HG02870 (cell line): ENCODE results near the gene BCAS1.

Source experiments
- ATAC-seq: cut with Tn5 transposase; IDR thresholded peaks from one replicate; pipeline ENCODE4 v1.9.1; 2021; ENCODE audit warnings: mild to moderate bottlenecking, moderate library complexity; ENCODE audit not compliant: unreplicated experiment

The BCAS1 gene

DNA sequence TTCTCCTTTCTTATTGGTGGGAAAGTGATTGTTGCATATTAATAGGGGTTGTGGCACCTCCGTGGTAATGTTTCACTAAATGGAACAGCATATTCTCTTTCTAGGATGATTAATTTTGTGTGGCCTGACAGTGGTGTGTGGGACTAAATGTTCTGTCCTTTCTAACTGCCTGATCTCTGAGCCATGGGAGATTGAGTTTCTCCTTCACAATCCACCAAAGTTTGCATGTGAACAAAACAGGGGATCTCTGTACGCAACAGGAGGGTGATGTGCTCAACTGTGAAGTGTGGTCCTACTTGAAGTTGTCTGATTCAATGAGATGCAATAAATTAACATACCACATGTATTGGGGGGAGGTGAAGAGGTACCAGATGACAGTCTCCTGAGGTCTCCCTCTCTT is 19.3 kb downstream of the BCAS1 start:
- no peak for ATAC-seq

DNA sequence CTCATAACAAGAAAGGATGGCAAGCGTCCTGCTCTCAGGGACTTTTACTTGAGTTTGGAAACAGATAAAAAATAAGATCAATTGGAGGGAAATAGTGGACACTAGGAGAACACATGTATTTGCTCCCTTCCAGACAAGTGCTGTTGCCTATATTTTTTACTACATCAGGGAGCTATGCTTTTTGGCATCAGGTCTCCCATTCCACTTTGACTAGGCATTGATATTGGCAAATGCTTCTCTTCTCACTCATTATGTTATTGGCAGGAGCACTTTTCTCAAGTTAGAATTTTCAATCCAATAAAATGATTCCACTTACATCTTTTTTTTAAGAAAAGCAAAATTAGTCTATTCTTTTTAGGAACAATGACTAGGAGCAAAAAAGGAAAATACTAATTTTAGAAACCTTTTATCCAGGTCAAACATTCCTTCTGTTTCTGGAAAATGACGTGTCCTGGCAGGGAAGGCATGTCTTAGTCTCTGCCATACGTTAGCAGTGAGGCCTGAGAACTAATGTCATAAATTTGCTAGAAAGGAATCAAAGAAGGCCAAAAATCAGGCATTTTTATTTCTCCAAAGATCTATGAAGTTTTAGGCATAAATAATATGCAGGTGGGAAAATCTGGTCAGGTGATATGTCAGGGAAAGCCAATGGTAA is 21.4 kb downstream of the BCAS1 start:
- no peak for ATAC-seq

DNA sequence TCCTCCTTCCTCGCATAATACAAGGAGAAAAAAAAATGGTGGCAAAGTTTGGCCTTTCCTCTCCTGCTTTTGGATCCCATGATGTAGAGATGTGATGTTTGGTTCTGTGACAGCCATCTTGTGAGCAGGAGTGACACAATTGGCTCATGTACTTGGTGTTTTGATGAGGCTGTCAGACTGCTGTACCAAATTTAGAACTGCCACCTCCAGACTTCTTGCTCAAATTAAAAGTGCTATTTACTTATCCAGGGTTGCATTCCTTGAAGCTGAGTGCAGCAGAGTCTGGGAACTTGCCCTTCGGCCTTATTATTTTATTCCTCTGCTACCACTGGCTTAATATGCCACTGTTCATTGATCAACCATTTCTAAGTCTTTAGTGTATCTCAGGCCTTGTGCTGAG is 21.9 kb downstream of the BCAS1 start:
- ATAC-seq, result no peak

DNA sequence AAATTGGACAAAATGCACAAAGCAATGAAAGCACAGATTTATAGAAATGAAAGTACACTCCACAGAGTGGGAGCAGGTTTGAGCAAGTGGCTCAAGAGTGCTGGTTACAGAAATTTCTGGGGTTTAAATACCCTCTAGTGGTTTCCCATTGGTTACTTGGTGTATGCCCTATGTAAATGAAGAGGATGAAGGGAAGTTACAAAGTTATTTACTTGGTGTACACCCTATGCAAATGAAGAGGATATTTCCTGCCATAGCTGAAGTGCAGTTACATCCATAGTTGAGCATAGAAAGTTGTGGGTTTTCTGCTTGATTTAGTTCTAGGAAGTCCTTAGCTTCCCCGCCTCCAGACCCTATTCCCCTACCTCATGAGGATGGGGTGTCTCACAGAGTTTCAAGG is 22.7 kb downstream of the BCAS1 start:
- no peak for ATAC-seq

DNA sequence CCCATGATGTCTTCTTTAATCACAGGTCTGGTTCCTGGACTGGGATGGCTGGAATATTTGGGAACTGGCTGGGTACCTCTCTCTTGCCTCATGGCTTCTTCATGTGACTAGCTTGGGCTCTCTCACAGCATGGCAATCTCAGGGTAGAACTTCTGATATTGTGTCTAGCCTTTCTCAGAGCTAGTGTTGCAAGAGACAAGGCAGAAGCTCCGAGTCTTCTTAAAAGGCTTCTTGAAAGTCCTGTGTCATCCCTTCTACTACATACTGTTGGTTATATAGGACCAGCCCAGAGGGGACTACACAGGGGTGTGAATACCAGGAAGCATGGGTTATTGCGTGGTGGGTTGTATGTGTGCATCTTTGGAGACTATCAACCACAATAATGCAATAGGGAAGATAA is 23.3 kb downstream of the BCAS1 start:
- ATAC-seq, result no peak

DNA sequence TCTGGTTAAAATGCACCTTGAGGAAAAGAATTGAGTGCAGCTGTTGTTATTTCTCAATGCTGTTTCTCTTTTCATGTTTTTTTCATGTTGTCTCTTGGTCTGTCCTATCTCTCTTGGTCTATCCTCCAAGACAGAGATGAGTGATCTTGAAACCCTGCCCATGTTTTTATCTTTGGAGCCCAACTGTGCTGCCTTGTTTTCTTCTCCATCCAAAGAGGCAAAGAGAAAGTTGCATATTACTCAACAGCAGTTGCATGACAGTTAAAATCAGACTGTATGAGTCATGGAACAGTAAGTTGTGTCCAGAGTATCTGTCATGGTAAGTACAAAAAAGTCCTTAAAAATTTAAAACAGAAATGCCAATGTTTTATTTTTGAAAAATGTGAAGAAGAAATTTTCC is 26.2 kb downstream of the BCAS1 start:
- peak; percentile 90 for ATAC-seq

DNA sequence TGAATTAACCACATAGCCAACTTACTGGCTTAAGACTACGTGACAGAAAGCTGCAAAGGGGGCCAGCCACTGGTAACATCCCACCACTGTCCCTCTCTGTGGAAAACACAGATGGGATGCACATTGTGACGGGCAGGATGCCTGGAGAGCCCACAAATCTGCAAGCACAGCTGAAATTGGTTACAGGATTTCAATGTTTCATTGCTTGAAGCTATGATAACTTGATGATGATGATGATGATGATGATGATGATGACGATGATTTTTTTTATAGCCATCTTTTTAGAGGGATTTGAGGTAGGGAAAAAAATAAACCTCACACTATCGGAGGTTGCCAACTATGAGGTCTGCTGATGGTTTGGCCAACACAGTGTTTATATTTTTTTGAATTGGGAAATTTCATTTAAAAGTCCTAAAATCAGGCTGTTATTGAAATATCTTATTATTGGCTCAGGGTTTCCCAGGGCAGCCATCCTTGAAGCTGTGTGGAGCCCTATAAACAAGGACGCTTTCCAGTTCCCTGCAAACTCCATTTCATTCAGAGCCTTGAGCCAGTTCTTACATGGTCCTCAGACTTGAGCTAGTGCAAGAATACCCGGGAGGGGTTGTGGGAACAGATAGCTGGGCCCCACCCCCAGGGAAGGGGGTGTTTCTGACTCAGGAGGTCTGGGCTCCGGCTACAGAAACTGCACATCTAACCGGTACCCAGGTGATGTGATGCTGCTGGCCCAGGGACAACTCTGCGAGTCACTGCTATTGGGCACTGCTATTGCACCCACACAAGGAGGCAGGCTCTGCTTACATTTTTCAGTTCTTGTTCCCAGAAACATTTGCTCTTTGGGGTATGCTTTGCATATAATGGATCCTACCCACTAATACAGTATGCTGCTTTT is 27.1 kb downstream of the BCAS1 start:
- ATAC-seq, result peak; percentile 36

DNA sequence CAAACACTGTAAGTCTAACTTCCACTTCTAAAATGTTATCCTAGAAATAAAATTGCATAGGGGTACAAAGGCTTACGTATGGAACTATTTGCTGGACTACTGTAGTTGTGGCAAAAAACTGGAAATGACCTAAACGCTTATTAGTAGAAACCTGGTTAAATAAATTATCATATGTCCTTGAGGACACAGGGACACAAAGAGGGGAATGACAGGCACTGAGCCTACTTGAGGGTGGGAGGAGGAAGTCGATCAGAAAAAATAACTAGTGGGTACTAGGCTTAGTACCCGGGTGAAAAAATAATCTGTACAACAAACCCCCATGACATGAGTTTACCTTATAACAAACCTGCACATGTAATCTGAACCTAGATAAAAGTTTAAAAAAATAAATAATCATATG is 28.4 kb downstream of the BCAS1 start:
- ATAC-seq, result no peak

DNA sequence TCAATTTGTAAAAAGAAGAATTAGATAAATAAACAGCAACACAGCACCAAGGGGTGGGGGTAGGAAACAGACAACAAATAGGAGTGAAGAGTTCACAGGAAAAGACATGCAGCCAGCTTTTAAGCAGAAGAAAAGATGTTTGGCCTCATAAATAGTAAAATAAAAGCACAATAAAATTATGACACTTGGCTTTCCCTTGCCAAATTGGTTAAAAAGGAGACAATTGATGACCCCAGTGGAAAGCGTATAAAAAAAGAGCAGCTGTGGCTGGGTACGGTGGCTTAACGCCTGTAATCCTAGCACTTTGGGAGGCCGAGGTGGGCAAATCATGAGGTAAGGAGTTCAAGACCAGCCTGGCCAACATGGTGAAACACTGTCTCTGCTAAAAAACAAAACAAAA is 29.1 kb downstream of the BCAS1 start:
- no peak for ATAC-seq

DNA sequence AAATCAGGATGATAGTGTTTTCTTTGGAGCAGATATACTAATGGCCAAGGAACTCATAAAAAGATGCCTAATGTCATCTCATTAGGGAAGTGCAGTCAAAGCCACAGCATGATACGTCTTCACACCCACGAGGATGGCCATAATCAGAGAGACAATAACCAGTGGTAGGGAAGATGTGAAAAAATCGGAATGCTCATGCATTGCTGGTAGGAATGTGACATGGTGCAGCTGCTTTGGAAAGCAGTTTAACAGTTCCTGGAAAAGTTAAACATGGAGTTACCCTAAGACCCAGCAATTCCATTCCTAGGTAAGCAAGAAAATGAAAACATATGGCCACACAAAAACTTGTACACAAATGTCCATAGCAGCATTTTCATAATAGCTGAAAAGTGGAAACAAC is 29.9 kb downstream of the BCAS1 start:
- ATAC-seq, result no peak

DNA sequence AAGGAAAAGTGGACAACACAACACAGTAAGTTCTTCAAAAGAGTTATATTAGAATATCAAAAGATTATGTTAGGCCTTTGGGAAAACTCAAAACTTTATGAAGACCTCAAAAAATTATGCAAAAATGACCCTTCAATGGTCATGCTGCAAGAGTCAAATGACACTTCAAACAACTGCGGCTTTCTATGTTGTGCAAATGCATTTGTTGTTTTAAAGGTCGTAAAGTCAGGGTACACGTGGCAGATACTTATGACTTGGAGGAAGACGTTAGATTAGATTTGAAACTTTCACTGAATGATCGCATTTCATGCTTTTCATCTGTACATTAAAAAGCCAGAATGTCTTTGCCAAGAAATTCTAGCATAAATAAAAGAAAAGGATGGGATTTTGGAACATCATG is 31.4 kb downstream of the BCAS1 start:
- ATAC-seq, result no peak

DNA sequence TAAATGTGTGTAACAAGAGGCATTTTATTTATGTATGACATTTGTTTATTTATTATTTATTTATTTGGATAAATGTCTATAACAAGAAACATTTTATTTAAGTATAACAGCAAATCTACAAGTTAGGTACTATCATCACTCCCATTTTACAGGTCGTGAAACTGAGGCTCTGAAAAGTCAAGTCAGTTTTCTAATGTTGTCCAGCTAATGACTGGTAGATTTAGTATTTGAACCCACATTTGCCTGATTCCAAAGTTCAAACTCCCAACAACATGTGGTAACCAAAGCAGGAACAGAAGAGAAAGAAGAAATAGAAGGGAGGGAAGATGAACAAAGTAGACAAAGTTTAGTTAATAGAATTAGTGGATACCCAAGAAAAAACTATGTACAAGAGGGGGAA is 32.9 kb downstream of the BCAS1 start:
- ATAC-seq, result no peak

DNA sequence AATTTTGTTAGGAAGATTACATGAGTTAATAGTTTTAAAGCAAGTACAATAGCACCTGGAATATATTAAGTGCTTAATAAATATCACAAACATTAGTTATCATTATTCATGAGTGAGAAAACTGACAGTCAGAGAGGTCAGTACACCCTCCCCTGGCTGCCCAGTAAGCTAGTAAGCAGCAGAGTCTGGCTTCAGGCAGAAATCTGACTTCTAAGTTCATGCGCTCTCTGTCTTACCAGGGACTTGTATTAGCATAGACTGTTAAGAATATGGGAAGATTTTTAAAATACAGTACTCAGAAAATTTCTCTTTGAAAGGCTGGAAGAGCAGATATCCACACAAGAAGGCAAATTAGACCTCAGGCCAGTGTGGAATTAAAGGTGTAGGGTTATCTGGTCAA is 40.8 kb downstream of the BCAS1 start:
- ATAC-seq, result no peak

DNA sequence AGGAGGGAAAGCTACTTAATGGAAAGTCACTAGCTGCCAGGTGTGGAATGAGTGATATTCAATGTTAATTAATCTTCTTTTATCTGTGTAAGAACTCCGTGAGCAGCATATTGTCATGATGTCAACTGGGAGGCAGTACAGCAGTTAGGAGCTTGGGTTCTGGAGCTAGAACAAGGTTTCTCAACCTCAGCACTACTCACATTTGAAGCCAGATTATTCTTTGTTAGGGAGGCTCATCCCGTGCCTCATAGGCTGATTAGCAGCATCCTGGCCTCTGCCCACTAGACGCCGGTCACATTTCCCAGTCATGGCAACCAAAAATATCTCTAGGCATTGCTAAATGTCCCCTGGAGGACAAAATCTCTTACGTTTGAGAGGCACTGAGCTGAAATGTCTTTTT is 41.2 kb downstream of the BCAS1 start:
- ATAC-seq, result no peak

DNA sequence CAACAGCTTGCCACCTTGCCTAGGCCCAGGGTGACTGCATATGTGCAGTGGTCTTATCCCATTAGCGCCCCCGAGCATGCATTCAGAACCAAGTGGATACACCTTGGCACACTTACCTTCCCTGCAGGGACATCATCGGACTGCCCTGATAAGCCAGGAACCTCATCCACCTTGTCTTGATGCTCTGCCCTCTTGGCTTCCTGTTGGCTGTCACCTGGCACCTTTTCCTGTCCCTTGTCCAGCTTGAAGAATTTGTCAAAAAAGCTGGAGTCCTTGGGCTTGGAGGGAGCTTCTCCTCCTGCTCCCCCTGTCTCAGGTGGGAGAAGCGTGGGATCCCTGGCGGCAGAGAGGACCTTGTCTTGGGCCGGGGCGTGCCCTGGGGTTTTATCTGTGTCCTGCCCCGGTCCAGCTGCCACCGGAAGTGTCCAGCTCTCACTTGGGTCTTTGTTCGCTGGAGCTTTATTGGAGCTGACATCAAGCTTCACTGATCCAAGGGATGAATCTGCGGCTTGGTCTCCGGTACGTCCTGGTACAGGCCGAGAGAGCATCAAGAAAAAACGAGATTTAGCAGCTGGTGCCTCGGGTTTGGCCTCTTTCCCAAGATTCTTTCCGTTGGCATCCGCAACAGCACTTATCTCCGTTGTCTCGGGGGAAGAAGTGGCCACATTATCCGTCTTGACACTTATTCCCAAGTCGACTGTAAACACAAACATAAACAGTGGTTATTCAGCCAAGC is 42.0 kb downstream of the BCAS1 start:
- no peak for ATAC-seq

DNA sequence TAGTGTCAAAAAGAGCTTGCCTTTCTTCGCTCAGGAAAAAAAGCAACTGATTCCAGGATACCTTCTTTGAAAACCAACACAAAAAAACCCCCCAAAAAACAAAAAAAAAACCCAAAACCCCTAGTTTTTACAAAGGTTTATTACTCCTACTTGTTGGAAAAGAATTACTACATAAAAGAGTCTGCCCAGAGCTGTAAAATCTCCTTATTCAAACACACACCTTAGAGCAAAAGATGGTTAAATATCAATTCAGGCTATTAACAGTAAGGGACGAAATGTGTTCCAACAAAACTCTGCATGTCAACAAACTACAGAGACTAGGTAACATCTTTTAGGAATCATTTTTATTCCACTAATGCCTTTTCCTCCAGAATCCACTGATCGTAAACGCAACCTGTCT is 42.7 kb downstream of the BCAS1 start:
- no peak for ATAC-seq

DNA sequence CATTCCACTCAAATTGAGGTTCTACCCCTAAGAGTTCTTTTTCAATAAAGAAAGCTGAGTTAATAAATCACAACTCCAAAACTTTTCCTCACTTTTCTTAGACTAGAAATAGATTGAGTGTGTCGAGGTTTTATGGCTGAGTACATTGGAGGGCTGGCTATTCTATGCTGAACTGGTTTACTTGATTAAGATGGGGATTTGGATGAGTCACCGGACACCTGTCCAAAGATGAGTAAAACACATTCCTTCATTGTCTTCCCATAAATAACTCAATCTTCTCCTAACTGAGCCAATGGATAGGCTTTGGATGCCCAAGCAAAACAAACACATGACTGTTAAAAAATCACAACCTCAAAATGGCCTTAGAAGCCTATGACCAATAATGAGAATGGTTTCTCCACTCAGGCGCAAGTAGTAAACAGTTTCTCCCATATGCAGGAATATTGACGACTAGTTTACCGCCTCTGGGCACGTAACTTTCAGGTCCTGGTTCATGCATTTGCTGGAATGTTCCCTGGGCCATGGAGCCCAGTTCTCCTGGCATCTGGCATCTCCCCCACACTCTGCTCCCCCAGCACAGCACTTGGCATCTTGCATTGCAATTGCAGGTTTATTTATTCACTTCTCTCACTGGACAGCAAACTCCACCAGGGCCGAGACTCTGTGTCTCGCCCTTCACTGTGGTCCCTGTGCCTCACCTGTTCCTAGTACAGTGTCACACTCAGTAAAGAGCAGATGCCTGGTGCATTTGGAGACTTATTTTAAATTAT is 43.9 kb downstream of the BCAS1 start:
- no peak for ATAC-seq

DNA sequence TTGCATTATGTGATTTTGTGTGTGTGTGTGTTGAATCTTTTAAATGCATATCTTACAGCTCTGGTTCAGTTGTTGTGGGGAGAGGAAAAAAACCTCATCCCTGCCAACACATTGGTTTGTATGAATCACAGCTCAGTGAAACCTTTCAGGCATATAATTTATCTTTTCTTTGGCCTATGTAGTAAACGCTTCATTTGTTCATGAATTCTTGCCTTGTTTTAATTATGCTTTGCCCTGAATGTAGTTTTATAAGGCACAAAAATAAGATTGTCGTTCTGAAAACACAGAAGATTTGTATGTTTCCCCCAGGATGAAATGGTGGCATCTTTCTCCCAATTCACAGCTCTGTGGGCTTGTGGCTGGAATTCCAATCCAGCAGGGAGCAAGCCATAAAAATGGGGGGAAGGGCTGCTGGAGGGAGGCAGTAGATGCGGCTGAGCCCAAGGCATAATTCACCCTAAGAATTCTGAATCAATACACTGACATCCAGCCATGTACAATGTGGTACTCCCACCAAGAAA is 45.1 kb downstream of the BCAS1 start:
- no peak for ATAC-seq

DNA sequence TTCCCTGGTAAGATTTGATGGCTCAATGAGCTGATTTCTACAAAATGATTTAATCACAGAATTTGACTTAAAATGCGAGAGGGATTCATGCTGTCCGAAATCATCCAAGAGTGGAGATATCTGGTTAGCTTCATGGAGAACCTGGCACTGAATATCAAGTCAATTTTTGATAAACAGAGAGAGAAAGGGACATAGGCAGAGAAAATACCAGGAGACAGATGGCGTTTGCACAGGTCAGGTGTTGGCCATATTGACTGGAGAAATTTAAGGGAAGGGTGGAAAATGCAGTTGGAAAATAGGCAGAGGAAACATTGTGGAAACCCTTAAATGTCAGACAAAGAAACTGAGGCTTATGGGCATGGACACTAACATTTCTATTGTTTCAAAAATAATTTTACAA is 47.0 kb downstream of the BCAS1 start:
- no peak for ATAC-seq

DNA sequence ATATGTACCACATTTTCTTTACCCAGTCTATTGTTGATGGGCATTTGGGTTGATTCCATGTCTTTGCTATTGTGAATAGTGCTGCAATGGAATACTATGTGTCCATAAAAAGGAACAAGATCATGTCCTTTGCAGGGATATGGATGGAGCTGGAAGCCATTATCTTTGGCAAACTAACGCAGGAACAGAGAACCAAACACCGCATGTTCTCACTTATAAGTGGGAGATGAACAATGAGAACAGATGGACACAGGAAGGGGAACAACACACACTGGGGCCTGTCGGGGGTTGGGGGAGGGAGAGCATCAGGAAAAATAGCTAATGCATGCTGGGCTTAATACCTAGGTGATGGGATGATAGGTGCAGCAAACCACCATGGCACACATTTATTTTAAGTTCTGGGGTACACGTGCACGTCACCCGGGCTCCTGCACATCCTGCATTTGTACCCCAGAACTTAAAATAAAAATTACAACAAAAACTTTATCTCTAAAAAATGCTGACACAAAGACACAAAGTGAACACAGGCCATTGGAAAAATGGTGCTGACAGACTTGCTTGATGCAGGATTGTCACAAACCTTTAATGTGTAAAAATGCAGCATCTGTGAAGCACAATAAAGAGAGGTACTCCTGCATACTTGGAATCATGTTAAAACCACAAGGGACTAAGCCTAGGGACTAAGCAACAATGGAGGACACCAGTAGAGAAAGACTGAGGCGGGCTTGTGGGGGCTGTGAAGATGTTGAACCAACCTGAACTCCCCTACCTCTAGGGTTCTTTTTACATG is 48.8 kb downstream of the BCAS1 start:
- ATAC-seq, result no peak
